HL-60 (cell line): ENCODE results near the gene ACTG1.

Source experiments
- DNase-seq, 2 experiments: peaks; one replicate each; pipeline ENCODE4 v3.0.0-alpha.2; 2010 to 2020; ENCODE audit warnings: low read depth in 1 of 2, low spot score in 1 of 2
- H3K27ac ChIP-seq: fragments of 250-450 bp; sonication (Bioruptor Pico); replicated peaks from 2 replicates; pipeline ENCODE4 v1.5.1; 2020; ENCODE audit warnings: mild to moderate bottlenecking, moderate library complexity
- H3K27me3 ChIP-seq: fragments of 250-450 bp; sonication (Bioruptor Pico); 2 replicates; pipeline ENCODE4 v1.5.1; 2021; ENCODE audit warnings: mild to moderate bottlenecking, moderate library complexity; ENCODE audit not compliant: insufficient read depth, poor library complexity, severe bottlenecking
- H3K4me3 ChIP-seq: replicated peaks from 2 replicates; pipeline ENCODE4 v1.5.1; 2011; ENCODE audit warnings: mild to moderate bottlenecking, control low read depth, low read length; ENCODE audit not compliant: insufficient read depth
- CTCF ChIP-seq: IDR thresholded peaks from one replicate; pipeline ENCODE4 v1.5.1; 2011; ENCODE audit warnings: low read length, control low read depth, inconsistent platforms; ENCODE audit not compliant: insufficient read depth
- GABPA ChIP-seq: IDR thresholded peaks from 2 replicates; pipeline ENCODE4 v1.6.1; 2012; ENCODE audit warnings: low read depth
- POLR2AphosphoS5 ChIP-seq: IDR thresholded peaks from 2 replicates; pipeline ENCODE4 v1.6.1; 2012; ENCODE audit warnings: low read depth
- REST ChIP-seq: IDR thresholded peaks from 2 replicates; pipeline ENCODE4 v1.6.1; 2012; ENCODE audit warnings: low read depth; ENCODE audit not compliant: insufficient replicate concordance
- SPI1 ChIP-seq: IDR thresholded peaks from 2 replicates; pipeline ENCODE4 v1.6.1; 2012; ENCODE audit warnings: low read depth, mild to moderate bottlenecking, borderline replicate concordance

The ACTG1 gene

GRCh38 chr17:81479175-81480071, 33.2 kb downstream of the ACTG1 start:
- no peak overlapping the region for H3K4me3 ChIP-seq
- H3K27ac ChIP-seq, result no peak overlapping the region
- TF ChIP-seq REST (no peak), POLR2AphosphoS5 (no peak), GABPA (no peak), CTCF (no peak)
- no peaks in the 10 kb centered on the region for H3K27me3 ChIP-seq
- no peak for DNase-seq

- TF ChIP-seq GABPA (no peak), POLR2AphosphoS5 (no peak), REST (no peak), SPI1 (no peak), CTCF (no peak)
- no peak for DNase-seq
- Histone ChIP-seq H3K27me3 (no peaks in the 10 kb centered on the region), H3K27ac (no peak overlapping the region), H3K4me3 (no peak overlapping the region)
These were observed 34.5 kb downstream of the ACTG1 start for GRCh38 chr17:81478119-81478518.

- no peaks in the 10 kb centered on the region for H3K27me3 ChIP-seq
- DNase-seq, result no peak
- no peak overlapping the region for H3K4me3 ChIP-seq
- H3K27ac ChIP-seq, result no peak overlapping the region
- TF ChIP-seq REST, result no peak
- TF ChIP-seq GABPA, result no peak
- TF ChIP-seq CTCF, result no peak
- no peak for TF ChIP-seq SPI1
These were observed 35.4 kb downstream of the ACTG1 start for GRCh38 chr17:81477173-81477572.
